ENCODE measurements around the gene FAM216A.
"Not testable (repeated sequence)": the region's sequence is repeated elsewhere in the genome, so short reads cannot be mapped to it uniquely, and the experiment has no call there.

The FAM216A gene

DNA sequence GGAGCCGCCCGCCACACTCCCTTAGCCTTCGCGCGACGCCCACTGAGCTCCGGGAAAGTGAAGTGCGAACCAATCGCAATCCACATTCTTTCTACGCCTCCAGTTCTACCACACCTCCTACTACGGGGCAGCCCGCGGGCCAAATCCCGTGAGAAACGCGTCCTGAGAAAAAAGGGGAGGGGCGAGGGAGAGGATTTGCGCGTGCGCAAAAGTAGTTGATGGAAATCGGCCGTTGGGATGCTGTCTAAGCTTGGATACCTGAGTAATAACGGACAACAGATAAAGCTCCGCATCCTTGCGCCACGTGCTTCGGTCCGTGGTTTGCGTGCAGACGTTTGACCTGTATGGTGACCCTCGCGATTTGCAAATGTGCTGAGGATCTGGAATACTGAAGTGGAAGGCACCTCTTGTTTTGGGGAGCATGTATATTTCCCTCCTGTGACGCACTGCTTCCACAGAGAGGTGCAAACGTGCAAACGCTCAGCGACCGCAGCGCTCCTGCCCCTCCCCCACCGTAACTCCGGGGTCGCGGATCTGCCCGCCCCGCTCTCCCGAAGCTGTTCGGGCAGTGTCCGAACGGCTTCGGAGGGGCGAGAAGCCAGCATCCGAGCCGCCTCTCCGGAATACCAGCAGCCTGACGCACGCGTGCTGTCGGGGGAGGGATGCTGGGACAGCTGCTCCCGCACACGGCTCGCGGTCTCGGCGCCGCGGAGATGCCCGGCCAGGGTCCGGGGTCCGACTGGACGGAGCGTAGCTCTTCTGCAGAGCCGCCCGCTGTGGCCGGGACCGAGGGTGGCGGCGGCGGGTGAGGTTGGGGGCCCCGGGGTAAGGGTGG, at the start of gene FAM216A, which contains the start of gene GPN3:
Gene FAM216A, plus strand, starts transcription at position 632 of the 835 bp plus-strand sequence. Its CDS starts 31 bp downstream, at position 663.
Gene GPN3, minus strand, starts transcription at position 44 of the 835 bp plus-strand sequence. CDS start 54 bp downstream, outside the sequence.
- Histone ChIP-seq H3K36me3 (ENCODE audit: control insufficient read depth, insufficient read depth, low read length) (peaks cover 18% of the 10 kb centered on the region), H3K4me3 (ENCODE audit: low read depth, low read length) (peak within 1 kb of the TSS; percentile 90), H3K9ac (ENCODE audit: low read depth, low read length) (peak within 1 kb of the TSS; percentile 91), H3K27me3 (ENCODE audit: control insufficient read depth, insufficient read depth, low read length) (no peaks in the 10 kb centered on the region), H3K27ac (ENCODE audit: low read depth, low read length) (peak within 1 kb of the TSS; percentile 97), H3K4me1 (ENCODE audit: control insufficient read depth, insufficient read depth, low read length) (0 out of 2 replicates have a peak, but pooled peaks cover 5% of the 10 kb centered on the region), H3K9me3 (ENCODE audit: control insufficient read depth, insufficient read depth, low read length) (no peaks in the 10 kb centered on the region)

DNA sequence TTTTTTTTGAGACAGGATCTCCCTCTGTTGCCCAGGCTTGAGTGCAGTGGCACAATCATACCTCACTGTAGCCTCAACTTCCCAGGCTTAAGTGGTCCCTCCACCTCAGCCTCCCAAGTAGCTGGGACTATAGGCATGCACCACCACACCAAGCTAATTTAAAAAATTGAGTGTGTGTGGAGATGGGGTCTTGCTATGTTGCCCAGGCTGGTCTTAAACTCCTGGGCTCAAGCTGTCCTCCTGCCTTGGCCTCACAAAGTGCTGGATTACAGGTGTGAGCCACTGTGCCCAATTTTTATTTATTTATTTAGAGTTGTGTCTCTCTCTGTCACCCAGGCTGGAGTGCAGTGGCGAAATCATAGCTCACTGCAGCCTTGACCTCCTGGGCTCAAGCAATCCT, 48.0 kb upstream of the FAM216A start:
- H3K36me3 ChIP-seq (ENCODE audit: control insufficient read depth, insufficient read depth, low read length); H3K9ac ChIP-seq (ENCODE audit: low read depth, low read length); H3K4me1 ChIP-seq (ENCODE audit: control insufficient read depth, insufficient read depth, low read length); H3K27ac ChIP-seq (ENCODE audit: low read depth, low read length); H3K4me3 ChIP-seq (ENCODE audit: low read depth, low read length); H3K27me3 ChIP-seq (ENCODE audit: control insufficient read depth, insufficient read depth, low read length); H3K9me3 ChIP-seq (ENCODE audit: control insufficient read depth, insufficient read depth, low read length): not testable (repeated sequence)

GRCh38 chr12:110421159-110421661, 47.4 kb upstream of the FAM216A start:
- H3K36me3 ChIP-seq (ENCODE audit: control insufficient read depth, insufficient read depth, low read length): no peaks in the 10 kb centered on the region
- peaks cover 7% of the 10 kb centered on the region; the same call in 1 of the 2 replicates for H3K4me1 ChIP-seq (ENCODE audit: control insufficient read depth, insufficient read depth, low read length)
- no peak overlapping the region for H3K9ac ChIP-seq (ENCODE audit: low read depth, low read length)
- no peak overlapping the region for H3K4me3 ChIP-seq (ENCODE audit: low read depth, low read length)
- no peak overlapping the region for H3K27ac ChIP-seq (ENCODE audit: low read depth, low read length)
- H3K27me3 ChIP-seq (ENCODE audit: control insufficient read depth, insufficient read depth, low read length): no peaks in the 10 kb centered on the region
- no peaks in the 10 kb centered on the region for H3K9me3 ChIP-seq (ENCODE audit: control insufficient read depth, insufficient read depth, low read length)

DNA sequence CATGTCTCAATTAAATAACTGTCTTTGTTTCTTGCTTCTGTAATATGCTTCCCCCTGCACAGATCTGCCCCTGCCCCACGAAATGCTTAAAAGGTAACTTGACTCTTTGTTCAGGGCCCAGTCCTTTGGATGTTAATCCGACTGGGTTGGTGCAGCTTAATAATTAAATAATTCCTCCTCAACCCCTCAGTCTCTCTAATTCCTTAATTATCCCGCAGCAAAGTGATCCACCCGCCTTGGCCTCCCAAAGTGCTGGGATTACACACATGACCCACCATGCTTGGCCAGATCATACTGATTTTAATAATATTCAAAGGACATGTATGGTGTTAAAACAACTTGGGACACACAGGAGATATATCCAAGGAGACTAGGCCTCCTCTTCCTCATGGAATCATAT, 46.9 kb upstream of the FAM216A start:
- Histone ChIP-seq H3K4me3 (ENCODE audit: low read depth, low read length) (no peak overlapping the region), H3K9ac (ENCODE audit: low read depth, low read length) (no peak overlapping the region), H3K27me3 (ENCODE audit: control insufficient read depth, insufficient read depth, low read length) (no peaks in the 10 kb centered on the region), H3K36me3 (ENCODE audit: control insufficient read depth, insufficient read depth, low read length) (no peaks in the 10 kb centered on the region), H3K27ac (ENCODE audit: low read depth, low read length) (no peak overlapping the region), H3K9me3 (ENCODE audit: control insufficient read depth, insufficient read depth, low read length) (no peaks in the 10 kb centered on the region), H3K4me1 (ENCODE audit: control insufficient read depth, insufficient read depth, low read length) (peaks cover 7% of the 10 kb centered on the region; the same call in 1 of the 2 replicates)

DNA sequence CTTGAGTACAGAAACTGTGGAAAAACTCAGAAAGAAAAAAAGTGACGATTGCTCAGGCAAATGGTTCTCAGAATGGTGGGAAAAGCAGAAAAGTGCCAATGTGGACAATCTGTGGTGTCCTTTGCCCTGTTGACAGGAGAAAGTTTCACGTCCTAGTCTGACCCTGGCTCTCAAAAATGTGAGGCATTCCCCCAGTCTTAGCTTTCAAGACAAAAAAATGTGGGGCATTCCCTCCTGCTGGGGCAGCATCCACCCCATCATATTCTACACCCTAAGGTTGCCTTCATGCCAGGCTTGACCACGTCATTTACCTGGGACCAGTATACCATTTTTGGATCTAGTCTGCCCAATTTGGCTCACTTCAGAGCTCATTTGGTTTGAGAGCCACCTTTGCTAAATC, 44.4 kb upstream of the FAM216A start:
- Histone ChIP-seq H3K4me1 (ENCODE audit: control insufficient read depth, insufficient read depth, low read length) (peaks cover 7% of the 10 kb centered on the region; the same call in 1 of the 2 replicates), H3K9ac (ENCODE audit: low read depth, low read length) (no peak overlapping the region), H3K9me3 (ENCODE audit: control insufficient read depth, insufficient read depth, low read length) (no peaks in the 10 kb centered on the region), H3K4me3 (ENCODE audit: low read depth, low read length) (no peak overlapping the region), H3K36me3 (ENCODE audit: control insufficient read depth, insufficient read depth, low read length) (no peaks in the 10 kb centered on the region), H3K27me3 (ENCODE audit: control insufficient read depth, insufficient read depth, low read length) (no peaks in the 10 kb centered on the region), H3K27ac (ENCODE audit: low read depth, low read length) (no peak overlapping the region)

- no peak overlapping the region for H3K9ac ChIP-seq (ENCODE audit: low read depth, low read length)
- H3K9me3 ChIP-seq (ENCODE audit: control insufficient read depth, insufficient read depth, low read length): no peaks in the 10 kb centered on the region
- no peaks in the 10 kb centered on the region for H3K36me3 ChIP-seq (ENCODE audit: control insufficient read depth, insufficient read depth, low read length)
- H3K4me1 ChIP-seq (ENCODE audit: control insufficient read depth, insufficient read depth, low read length): peaks cover 7% of the 10 kb centered on the region; the same call in 1 of the 2 replicates
- H3K4me3 ChIP-seq (ENCODE audit: low read depth, low read length): no peak overlapping the region
- H3K27me3 ChIP-seq (ENCODE audit: control insufficient read depth, insufficient read depth, low read length): no peaks in the 10 kb centered on the region
- no peak overlapping the region for H3K27ac ChIP-seq (ENCODE audit: low read depth, low read length)
Observed at GRCh38 chr12:110426406-110426805, 42.2 kb upstream of the FAM216A start.

DNA sequence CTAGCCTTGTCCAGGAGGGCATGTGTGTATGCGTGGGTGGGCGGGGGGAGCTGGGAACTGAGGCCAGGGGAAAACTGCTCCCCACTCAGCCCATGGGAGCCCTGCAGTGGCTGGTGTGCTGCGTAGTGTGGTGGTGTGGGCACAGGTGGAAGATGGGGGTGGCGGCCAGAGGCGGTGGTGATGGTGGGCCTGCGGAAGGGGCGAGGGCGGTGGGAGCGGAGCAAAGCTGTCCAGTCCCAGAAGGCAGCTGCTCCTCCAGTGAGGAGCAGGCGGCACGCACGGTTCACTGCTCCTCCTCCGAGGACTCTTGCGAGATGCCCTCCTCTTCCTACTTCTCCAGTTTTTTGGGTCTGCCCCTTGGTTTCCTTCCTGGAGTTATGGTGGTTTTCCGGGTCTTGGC, 39.0 kb upstream of the FAM216A start:
- not testable (repeated sequence) for H3K9ac ChIP-seq (ENCODE audit: low read depth, low read length); H3K9me3 ChIP-seq (ENCODE audit: control insufficient read depth, insufficient read depth, low read length); H3K36me3 ChIP-seq (ENCODE audit: control insufficient read depth, insufficient read depth, low read length); H3K4me1 ChIP-seq (ENCODE audit: control insufficient read depth, insufficient read depth, low read length); H3K4me3 ChIP-seq (ENCODE audit: low read depth, low read length); H3K27me3 ChIP-seq (ENCODE audit: control insufficient read depth, insufficient read depth, low read length); H3K27ac ChIP-seq (ENCODE audit: low read depth, low read length)

GRCh38 chr12:110431957-110432587, 36.6 kb upstream of the FAM216A start:
- Histone ChIP-seq H3K9me3 (ENCODE audit: control insufficient read depth, insufficient read depth, low read length) (no peaks in the 10 kb centered on the region), H3K4me3 (ENCODE audit: low read depth, low read length) (peak overlapping the region; percentile 73), H3K4me1 (ENCODE audit: control insufficient read depth, insufficient read depth, low read length) (no peaks in the 10 kb centered on the region), H3K27ac (ENCODE audit: low read depth, low read length) (no peak overlapping the region), H3K36me3 (ENCODE audit: control insufficient read depth, insufficient read depth, low read length) (peaks cover 22% of the 10 kb centered on the region), H3K27me3 (ENCODE audit: control insufficient read depth, insufficient read depth, low read length) (no peaks in the 10 kb centered on the region), H3K9ac (ENCODE audit: low read depth, low read length) (no peak overlapping the region)

DNA sequence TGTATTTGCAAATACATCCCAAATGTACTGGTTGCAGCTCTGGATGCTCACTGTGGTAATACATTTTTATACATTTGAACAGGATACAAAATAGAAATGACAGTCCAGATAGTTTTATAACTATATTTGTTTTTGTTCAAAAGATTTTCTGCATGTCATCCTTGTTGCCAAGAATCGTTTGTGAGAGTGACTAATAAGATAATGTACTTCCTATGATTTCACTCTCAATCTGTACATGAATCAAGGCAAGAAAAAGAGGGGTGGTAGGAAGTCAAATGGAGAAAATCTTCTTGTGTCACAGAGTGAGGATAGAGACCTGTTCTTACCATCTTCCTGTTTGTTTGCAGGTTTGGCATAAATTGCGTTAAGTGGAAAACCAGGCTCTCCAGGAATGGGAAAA, 32.4 kb upstream of the FAM216A start:
- Histone ChIP-seq H3K4me1 (ENCODE audit: control insufficient read depth, insufficient read depth, low read length) (no peaks in the 10 kb centered on the region), H3K36me3 (ENCODE audit: control insufficient read depth, insufficient read depth, low read length) (peaks cover 44% of the 10 kb centered on the region), H3K9ac (ENCODE audit: low read depth, low read length) (no peak overlapping the region), H3K9me3 (ENCODE audit: control insufficient read depth, insufficient read depth, low read length) (no peaks in the 10 kb centered on the region), H3K4me3 (ENCODE audit: low read depth, low read length) (no peak overlapping the region), H3K27me3 (ENCODE audit: control insufficient read depth, insufficient read depth, low read length) (no peaks in the 10 kb centered on the region), H3K27ac (ENCODE audit: low read depth, low read length) (no peak overlapping the region)

- H3K9ac ChIP-seq (ENCODE audit: low read depth, low read length): no peak overlapping the region
- H3K4me3 ChIP-seq (ENCODE audit: low read depth, low read length): no peak overlapping the region
- H3K27me3 ChIP-seq (ENCODE audit: control insufficient read depth, insufficient read depth, low read length): no peaks in the 10 kb centered on the region
- H3K4me1 ChIP-seq (ENCODE audit: control insufficient read depth, insufficient read depth, low read length): no peaks in the 10 kb centered on the region
- H3K27ac ChIP-seq (ENCODE audit: low read depth, low read length): no peak overlapping the region
- no peaks in the 10 kb centered on the region for H3K9me3 ChIP-seq (ENCODE audit: control insufficient read depth, insufficient read depth, low read length)
- peaks cover 49% of the 10 kb centered on the region for H3K36me3 ChIP-seq (ENCODE audit: control insufficient read depth, insufficient read depth, low read length)
Observed at GRCh38 chr12:110444455-110444854, 24.2 kb upstream of the FAM216A start.

Measured in HUES48 (cell line).